ENCODE data around the gene RARB.

GRCh38 chr3:25380222-25380739, 47.8 kb upstream of the RARB start:
- TF ChIP-seq CTCF (conservative IDR thresholded peaks at IDR 0.05; ENCODE audit: low read depth, low read length) = no peak
- no peak for TF ChIP-seq EZH2 (IDR thresholded peaks at IDR 0.05; ENCODE audit: borderline replicate concordance, low read depth, low read length, poor library complexity, severe bottlenecking)
